Ramos (cell line): Measurements from ENCODE around the gene GRPEL2.

Experiments
- in situ Hi-C: fragments of 300-500 bp; cut with MboI; formaldehyde crosslinking; loops from one replicate; pipeline ENCODE4 v1.14.3; 2022; ENCODE audit warnings: low sequenced_read_pairs; ENCODE audit not compliant: unreplicated experiment

The GRPEL2 gene

GRCh38 chr5:149315753-149316152 is 29.5 kb upstream of the GRPEL2 start:
- in situ Hi-C loops, result loop anchor here (25.0 kb wide), 1 partner anchor 247 kb away; the partner anchor contains the start of gene CSNK1A1

GRCh38 chr5:149317281-149318048 is 27.8 kb upstream of the GRPEL2 start:
- in situ Hi-C loops, result loop anchor here (25.0 kb wide), 1 partner anchor 245 kb away; the partner anchor contains the start of gene CSNK1A1

GRCh38 chr5:149319174-149319573 is 26.1 kb upstream of the GRPEL2 start:
- in situ Hi-C loops, result loop anchor here (25.0 kb wide), 1 partner anchor 243 kb away; the partner anchor contains the start of gene CSNK1A1

DNA sequence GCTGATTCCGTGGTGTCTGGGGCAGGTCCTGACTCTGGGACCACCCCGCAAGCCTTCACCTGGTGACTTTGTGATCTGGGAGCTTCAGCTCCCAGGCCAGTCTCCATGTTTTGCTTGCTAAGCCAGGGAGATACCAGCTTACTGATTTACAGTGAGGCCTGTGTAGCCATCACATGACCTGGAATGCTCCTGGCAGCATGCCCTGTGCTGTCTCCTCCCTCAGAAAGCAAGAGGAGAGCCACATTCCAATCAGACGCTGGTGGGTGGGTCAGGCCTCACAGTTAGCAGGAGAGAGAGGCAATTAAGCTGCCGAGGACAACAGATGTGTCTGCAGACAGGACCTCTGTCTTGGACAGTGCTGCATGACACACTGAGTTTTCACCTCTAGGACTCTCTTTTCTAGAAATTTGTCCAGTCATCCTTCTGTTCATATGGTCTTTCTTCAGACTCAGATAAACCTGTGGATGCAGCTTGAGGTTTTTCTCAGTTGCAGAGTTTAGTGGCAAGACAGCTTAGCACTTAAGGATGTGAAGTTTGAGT is 24.4 kb upstream of the GRPEL2 start:
- in situ Hi-C loops, result loop anchor here (5.0 to 25.0 kb wide), 3 partner anchors 51 to 241 kb away; partner anchors contain the start of gene CSNK1A1

- in situ Hi-C loops, result loop anchor here (5.0 to 25.0 kb wide), 3 partner anchors 50 to 240 kb away; partner anchors contain the start of gene CSNK1A1
Measured at GRCh38 chr5:149322518-149322917, 22.8 kb upstream of the GRPEL2 start.

DNA sequence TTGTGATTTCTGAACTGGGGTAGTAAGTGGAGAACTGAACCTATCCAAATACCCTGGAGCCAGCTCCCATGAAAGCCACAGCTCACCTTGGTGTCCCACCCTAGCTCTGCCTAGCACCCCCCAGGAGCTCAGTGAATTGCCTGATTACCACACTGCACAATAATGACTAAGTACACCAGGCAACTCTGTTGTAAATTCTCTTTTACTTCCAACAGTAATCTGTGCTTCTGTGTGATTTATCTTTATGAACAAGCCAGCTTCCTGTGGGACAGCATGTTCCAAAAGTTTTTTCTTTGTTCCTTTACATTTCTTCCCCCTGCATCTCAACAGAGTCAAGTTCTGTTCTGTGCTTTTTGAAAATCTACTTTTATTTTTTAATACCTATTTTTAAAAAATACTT is 22.1 kb upstream of the GRPEL2 start:
- in situ Hi-C loops, result loop anchor here (5.0 to 25.0 kb wide), 3 partner anchors 49 to 239 kb away; partner anchors contain the start of gene CSNK1A1

- in situ Hi-C loops, result loop anchor here (5.0 to 25.0 kb wide), 3 partner anchors 49 to 239 kb away; partner anchors contain the start of gene CSNK1A1
Measured at GRCh38 chr5:149323621-149324205, 21.6 kb upstream of the GRPEL2 start.

- in situ Hi-C loops, result loop anchor here (5.0 to 25.0 kb wide), 3 partner anchors 48 to 238 kb away; partner anchors contain the start of gene CSNK1A1
Measured at GRCh38 chr5:149324641-149325040, 20.7 kb upstream of the GRPEL2 start.

- in situ Hi-C loops, result loop anchor here (10.0 kb wide), 1 partner anchor 110 kb away; no protein-coding TSS in a partner anchor
Measured at GRCh38 chr5:149325166-149325735, 20.0 kb upstream of the GRPEL2 start.

DNA sequence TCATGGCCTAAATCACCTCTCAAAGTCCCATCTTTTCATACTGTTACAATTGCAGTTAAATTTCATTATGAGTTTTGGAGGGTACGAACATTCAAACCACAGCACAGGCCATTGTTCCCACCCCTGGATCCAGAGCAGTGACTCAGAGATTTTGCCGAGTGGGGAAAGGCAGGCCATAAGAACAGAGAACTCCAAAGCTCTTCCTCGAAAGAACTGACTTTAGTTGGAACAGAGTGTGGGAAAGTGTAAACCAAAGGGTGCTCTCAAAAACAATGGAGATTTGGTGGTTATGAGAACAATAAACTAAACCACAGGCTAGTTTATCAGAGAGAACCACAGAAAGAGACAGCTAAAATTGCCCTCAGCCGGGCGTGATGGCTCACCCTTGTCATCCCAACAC is 19.4 kb upstream of the GRPEL2 start:
- in situ Hi-C loops, result loop anchor here (10.0 kb wide), 1 partner anchor 109 kb away; no protein-coding TSS in a partner anchor

GRCh38 chr5:149326611-149327010 is 18.7 kb upstream of the GRPEL2 start:
- in situ Hi-C loops, result loop anchor here (10.0 kb wide), 1 partner anchor 108 kb away; no protein-coding TSS in a partner anchor

GRCh38 chr5:149328177-149328576 is 17.1 kb upstream of the GRPEL2 start:
- in situ Hi-C loops, result loop anchor here (10.0 kb wide), 1 partner anchor 107 kb away; no protein-coding TSS in a partner anchor

DNA sequence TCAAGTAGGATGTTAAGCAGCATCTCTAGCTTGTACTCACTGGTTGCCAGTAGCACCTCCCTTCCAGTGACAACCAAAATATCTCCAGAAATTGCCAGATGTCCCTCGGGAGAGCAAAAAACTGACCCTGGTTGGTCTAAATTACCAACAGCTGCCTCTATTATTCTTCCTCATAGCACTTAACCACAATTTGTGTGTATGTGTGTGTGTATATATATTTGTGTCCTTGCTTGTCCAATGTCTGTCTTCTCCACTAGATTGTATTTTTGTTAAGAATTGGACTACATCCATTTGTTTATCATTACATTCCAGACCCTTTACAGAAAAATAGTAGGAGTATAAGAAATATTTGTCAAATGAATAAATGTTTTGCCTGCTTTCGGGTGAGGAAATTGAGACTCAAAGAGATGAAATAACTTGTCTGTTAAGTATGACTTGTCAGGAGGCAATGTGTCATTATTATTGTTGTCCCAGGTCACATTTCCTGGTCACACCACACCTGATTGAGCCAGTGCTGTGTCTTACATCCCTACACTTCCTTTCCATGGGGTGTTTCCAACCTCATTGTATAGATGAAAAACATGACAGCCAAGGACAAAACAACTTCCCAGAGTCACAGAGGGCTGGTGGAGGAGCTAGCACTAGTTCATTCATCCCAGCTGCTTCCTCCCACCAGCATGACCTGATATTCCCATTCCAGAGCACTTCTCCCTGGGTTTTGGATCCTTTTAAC is 11.4 kb upstream of the GRPEL2 start:
- in situ Hi-C loops, result no loop called here

DNA sequence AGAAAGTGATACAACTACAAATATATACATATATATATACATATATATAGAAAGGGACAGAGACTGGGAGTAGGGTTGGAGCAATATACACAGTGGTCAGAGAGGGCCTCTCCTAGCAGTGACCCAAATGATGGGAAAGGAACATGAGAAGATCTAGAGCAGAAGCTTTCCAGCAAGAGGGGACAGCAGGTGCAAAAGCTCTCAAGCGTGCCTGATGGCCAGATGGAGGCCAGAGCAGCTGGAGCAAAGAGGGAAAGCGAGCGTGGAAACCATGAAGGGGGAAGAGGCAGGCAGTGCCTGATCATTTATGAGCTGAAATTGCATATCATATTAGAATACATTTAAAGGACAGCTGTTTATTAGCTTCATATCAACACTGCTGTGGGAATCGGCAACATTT is 7.6 kb upstream of the GRPEL2 start:
- in situ Hi-C loops, result no loop called here

DNA sequence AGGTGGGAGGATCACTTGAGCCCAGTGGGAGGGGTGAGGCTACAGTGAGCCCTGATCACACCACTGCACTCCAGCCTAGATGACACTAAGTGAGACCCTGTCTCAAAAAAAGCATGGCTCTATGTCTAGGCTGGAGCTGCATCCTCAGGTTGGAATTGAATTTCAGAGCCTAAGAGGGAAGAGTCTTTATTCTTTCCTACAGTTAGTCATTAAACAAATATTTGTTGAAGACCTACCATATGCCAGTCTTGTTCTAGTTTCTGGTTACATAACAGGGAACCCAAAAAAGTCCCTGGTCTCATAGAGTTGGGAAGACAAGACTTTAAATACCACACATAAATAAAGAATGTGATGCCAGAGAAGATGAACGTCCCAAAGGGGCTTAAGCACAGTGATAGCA is 6.9 kb upstream of the GRPEL2 start:
- in situ Hi-C loops, result no loop called here

DNA sequence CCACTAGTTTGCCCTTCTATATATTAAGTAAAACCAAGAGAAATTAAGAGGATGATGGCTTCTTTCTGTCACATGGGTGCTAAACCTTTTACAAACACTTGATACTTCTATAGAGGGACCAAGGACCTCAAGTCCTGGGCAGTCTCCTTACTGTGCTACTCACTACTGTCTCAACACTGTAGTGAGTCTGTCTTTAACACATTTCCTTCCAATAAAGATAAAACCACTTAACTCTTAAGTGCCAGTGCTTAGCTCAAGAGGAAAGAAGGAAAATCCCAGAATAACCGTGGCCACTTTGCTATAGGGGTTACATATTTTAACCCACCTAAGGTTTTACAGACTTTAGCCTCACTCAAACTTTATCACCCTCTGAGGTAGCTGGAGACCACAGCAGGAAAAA is 4.4 kb upstream of the GRPEL2 start:
- in situ Hi-C loops, result no loop called here

DNA sequence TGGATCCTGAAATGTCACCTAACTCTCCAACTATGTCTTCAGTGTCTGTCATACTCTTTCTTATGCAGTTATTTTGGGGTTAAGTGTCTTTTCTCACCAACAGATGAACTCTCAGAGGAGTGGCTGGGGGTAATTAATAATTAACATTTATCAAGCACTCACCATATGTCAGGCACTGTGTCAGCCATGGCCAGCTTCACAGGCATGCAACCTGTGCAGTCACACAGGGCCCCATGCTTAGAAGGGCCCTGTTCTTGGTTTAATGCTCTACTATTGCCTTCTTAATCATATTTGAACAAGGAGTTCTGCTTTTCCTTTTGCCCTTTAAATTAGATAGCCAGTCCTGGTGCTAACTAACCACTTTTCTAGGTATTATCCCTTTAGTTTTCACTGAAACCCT is 3.4 kb upstream of the GRPEL2 start:
- in situ Hi-C loops, result no loop called here

DNA sequence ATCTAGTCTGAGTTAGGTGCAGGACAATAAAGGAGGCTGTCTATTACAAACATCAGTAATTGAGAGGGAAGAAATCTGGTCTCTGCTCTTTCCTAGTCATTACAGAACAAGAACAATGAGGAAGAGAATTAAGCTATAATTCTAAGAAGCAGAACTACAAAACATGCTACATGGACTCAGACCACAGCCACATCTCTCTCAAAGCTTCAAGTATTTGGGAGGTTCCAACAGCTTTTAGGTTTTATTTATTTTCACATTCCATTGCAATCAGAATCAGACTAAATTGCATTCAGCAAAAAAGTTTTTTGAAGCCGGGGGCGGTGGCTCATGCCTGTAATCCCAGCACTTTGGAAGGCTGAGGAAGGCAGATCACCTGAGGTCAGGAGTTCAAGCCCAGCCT is 1.1 kb upstream of the GRPEL2 start:
- in situ Hi-C loops, result no loop called here

- in situ Hi-C loops, result no loop called here
Measured at GRCh38 chr5:149345892-149346222, 558 bp downstream of the GRPEL2 start.

DNA sequence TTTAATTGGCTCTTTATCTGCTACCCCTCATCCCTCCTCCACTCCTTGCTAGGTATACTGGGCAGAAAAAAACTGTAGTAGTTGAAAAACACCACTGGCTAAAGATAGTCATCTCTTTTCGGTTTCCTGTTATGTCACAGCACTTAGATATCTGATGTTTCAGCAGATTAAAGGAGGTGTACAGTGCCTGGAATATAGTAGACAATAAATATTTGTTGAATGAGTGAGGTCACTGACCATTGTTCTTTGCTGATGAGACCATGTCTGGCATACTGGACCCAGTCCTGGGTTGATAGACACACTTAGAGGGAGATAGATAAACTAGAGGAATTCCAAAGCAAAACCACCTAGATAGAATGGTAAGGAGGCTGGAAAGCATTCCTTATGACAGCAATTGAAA is 3.2 kb downstream of the GRPEL2 start:
- in situ Hi-C loops, result no loop called here
